Measurements from ENCODE around the gene PFDN4. TPM values are rescaled to one million over a fixed set of nuclear protein-coding genes. Genes with fewer than 3 reads are reported as not detected.

Gene PFDN4
- total RNA-seq, 4 donors from 2014 or later: 36.8 to 90.2 (median 64.8) TPM

DNA sequence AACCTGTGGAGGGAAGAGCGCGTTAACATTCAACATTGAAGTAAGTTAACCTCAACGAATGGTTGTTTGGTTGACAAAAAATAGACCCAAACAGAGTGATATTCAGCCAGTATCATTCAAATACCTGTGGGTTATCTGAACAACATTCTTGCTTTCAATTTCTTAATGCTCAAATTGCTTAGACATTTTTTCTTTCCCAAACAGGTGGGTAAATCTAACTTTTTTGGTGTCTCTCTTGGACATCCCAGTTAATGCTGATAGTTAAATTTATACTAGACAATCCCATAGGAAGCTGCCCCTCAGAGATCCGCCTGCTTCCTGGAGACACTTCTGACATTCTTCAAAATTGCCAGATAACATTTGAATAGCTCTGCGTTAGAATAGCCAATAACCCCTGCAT is 14.1 kb upstream of the PFDN4 start:
- no peaks in the 10 kb centered on the region for H3K4me1 ChIP-seq
- in situ Hi-C loops (cut with MboI; ENCODE audit: low sequenced_read_pairs in 4 of 4) (loop anchor here in 2 of 4 donors (5.0 to 10.0 kb wide), 2 partner anchors 89 to 92 kb away; no protein-coding TSS in a partner anchor), intact Hi-C loops (cut with DNase I; ENCODE audit: low total_unique reads) (no loop called here)
- no peak for DNase-seq
- no peak overlapping the region for H3K27ac ChIP-seq
- H3K9me3 ChIP-seq: no peaks in the 10 kb centered on the region
- H3K4me3 ChIP-seq: no peak overlapping the region
- no peaks in the 10 kb centered on the region for H3K36me3 ChIP-seq
- no peak for TF ChIP-seq POLR2A (IDR thresholded peaks at IDR 0.05)
- TF ChIP-seq, protein P1, sequence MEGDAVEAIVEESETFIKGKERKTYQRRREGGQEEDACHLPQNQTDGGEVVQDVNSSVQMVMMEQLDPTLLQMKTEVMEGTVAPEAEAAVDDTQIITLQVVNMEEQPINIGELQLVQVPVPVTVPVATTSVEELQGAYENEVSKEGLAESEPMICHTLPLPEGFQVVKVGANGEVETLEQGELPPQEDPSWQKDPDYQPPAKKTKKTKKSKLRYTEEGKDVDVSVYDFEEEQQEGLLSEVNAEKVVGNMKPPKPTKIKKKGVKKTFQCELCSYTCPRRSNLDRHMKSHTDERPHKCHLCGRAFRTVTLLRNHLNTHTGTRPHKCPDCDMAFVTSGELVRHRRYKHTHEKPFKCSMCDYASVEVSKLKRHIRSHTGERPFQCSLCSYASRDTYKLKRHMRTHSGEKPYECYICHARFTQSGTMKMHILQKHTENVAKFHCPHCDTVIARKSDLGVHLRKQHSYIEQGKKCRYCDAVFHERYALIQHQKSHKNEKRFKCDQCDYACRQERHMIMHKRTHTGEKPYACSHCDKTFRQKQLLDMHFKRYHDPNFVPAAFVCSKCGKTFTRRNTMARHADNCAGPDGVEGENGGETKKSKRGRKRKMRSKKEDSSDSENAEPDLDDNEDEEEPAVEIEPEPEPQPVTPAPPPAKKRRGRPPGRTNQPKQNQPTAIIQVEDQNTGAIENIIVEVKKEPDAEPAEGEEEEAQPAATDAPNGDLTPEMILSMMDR (IDR thresholded peaks at IDR 0.05 in 4 of 5, conservative IDR thresholded peaks at IDR 0.05 in 1 of 5): no peak
- H3K27me3 ChIP-seq: peaks cover 0 to 6% (median 0%) of the 10 kb centered on the region in 3 donors
- ATAC-seq: no peak

DNA sequence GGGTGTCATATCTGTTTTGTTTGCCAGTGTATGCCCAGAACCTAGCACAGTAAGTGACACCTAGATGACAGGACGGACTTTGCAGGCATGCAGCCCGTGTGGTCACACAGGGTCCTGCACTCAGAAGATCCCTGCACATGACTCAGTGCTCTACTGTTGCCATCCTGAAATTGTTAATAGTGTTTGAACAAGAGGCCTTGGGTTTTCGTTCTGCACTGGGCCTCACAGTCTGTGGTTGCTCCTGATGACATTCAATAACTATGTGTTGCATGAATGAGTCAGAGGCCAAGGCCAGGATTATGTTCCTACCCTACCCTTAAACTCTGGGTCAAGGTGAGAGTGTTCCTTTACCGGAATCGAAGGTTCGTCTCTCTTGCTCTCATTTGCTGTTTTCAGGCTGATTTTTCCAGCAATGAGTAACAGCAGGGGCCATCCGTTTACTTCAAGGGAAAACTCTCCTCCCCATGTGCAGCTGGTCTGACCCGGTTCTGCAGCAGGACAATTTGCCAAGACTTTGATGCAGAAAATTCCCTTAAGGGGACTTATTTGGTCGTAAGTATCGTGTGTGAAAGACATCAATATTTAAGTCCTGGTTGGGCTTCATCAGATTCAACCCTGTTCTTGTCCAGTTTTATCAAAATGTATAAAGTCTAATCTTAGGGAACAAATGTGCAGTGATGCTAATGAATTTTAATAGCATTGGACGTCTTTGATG is 13.0 kb upstream of the PFDN4 start:
- in situ Hi-C loops (cut with MboI; ENCODE audit: low sequenced_read_pairs in 4 of 4): loop anchor here in 2 of 4 donors (5.0 to 10.0 kb wide), 2 partner anchors 90 to 93 kb away; no protein-coding TSS in a partner anchor

DNA sequence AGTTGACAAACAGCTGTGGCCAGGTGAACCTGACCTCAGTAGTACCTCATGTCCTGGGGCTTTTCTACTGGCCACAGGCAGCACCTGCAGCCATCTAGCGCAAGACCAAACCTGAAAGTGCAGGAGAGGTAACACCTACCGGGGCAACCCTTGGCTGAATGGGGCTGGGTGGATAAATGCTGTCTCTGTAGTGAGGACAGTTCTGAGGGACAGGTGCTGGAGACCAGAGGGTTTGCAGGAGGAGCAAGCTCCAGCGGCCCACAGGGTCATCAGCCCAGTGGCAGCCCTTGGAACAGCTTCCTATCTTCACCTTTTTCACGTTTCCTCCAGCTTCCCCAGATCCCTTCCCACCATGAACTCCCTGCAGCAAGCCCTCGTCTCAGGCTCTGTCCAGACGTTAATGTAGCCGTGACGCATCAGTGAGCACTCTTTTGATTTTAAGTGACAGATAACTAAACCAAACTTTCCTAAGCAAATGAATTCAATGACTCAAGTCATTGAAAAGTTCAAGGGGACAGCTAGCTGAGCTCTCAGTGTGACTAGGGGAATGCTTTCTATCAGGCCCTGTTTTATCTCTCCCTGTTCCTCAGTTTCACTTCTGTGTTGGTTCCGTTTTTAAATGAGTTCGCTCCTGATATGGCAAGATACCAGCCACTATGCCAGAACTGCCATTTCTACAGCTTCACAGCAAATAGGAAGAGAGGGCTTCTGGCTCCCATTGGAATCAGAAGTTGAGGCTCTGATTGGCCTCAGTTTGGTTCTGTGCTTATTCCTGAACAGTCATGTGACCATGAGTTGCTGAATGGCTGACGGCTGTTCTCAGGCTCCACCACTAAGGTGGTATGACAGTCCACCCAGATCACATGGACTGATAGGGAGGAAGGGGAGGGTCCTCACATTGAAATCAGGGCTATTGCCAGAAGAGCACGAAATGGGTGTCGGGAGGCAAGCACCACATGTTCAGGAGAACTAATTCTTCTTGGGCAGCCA is 12.1 kb upstream of the PFDN4 start:
- DNase-seq (no peak), ATAC-seq (no peak)
- in situ Hi-C loops (cut with MboI; ENCODE audit: low sequenced_read_pairs in 4 of 4): loop anchor here in 1 of 4 donors (10.0 kb wide), 1 partner anchor 91 kb away; no protein-coding TSS in a partner anchor
- H3K4me3 ChIP-seq: no peak overlapping the region
- no peak overlapping the region for H3K27ac ChIP-seq
- TF ChIP-seq, protein P1 (IDR thresholded peaks at IDR 0.05 in 4 of 5, conservative IDR thresholded peaks at IDR 0.05 in 1 of 5): no peak
- no peak for TF ChIP-seq POLR2A (IDR thresholded peaks at IDR 0.05)
- no peaks in the 10 kb centered on the region for H3K4me1 ChIP-seq
- no peaks in the 10 kb centered on the region for H3K9me3 ChIP-seq
- no peaks in the 10 kb centered on the region for H3K36me3 ChIP-seq
- peaks cover 0 to 4% (median 0%) of the 10 kb centered on the region in 3 donors for H3K27me3 ChIP-seq
- intact Hi-C loops (cut with DNase I; ENCODE audit: low total_unique reads): no loop called here

More for the DNA sequence above, 13.0 kb upstream of the PFDN4 start:
- no peaks in the 10 kb centered on the region for H3K36me3 ChIP-seq
- no peaks in the 10 kb centered on the region for H3K9me3 ChIP-seq
- H3K27ac ChIP-seq: no peak overlapping the region
- ATAC-seq (no peak), DNase-seq (no peak)
- no peak for TF ChIP-seq POLR2A (IDR thresholded peaks at IDR 0.05)
- intact Hi-C loops (cut with DNase I; ENCODE audit: low total_unique reads): no loop called here
- no peak overlapping the region for H3K4me3 ChIP-seq
- no peaks in the 10 kb centered on the region for H3K4me1 ChIP-seq
- peaks cover 0 to 4% (median 0%) of the 10 kb centered on the region in 3 donors for H3K27me3 ChIP-seq

DNA sequence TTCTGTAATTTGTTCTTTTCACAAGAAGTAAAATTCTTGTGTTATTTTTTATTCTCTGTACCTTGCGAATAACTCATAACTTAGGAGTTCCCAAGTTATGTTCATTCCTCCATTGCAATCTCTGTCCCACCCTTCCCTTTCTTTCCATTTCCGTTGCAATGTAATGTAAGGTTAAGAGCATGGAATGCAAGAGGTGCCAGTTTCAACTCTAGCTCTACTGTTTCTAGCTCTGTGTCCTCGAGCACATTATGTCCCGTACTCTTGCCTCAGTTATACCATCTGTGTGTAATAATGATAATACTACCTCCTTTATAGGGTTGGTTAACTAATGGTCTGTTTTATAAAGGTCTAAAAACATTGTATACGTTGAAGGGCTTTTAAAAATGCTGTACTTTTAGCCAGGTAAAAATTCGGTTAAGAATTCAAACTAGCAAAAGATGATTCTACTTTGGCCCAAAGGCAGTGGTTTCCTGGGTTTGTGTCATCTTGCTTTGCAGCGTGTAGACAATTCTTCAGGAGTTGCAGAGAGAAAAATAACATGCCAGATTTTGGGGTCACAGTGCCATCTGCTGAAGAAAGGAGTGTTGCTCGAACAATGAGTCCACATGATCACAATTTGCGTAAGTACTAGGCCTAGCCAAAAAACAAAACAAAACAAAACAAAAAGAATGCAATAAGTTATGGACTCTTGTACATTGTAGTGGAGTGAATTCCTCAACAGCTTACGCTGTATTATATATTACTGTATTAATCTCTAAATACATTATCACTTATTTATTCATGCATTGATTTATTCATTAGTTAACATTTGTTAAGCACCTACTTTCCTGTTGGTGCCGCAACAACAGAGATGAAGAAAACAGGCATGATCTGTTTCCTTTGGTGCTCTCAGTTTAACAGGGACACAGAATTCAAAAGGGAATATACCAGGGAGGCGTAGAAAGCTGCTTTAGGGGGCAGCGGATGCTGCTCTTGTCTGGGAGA is 10.0 kb upstream of the PFDN4 start:
- ATAC-seq: no peak

More for the DNA sequence above, 10.0 kb upstream of the PFDN4 start:
- no peak for DNase-seq
- Histone ChIP-seq H3K27me3 (peaks cover 0 to 4% (median 0%) of the 10 kb centered on the region in 3 donors), H3K4me1 (no peaks in the 10 kb centered on the region), H3K9me3 (no peaks in the 10 kb centered on the region), H3K27ac (no peak overlapping the region), H3K4me3 (no peak overlapping the region), H3K36me3 (no peaks in the 10 kb centered on the region)
- in situ Hi-C loops (cut with MboI; ENCODE audit: low sequenced_read_pairs in 4 of 4): loop anchor here in 1 of 4 donors (10.0 kb wide), 1 partner anchor 93 kb away; no protein-coding TSS in a partner anchor
- intact Hi-C loops (cut with DNase I; ENCODE audit: low total_unique reads): loop anchor here (2.0 kb wide), 1 partner anchor 619 kb away; no protein-coding TSS in a partner anchor
- no peak for TF ChIP-seq POLR2A (IDR thresholded peaks at IDR 0.05)
- TF ChIP-seq, protein P1 (IDR thresholded peaks at IDR 0.05 in 4 of 5, conservative IDR thresholded peaks at IDR 0.05 in 1 of 5): no peak
